ENCODE data around the gene AMZ1. TPM values are rescaled to one million over a fixed set of nuclear protein-coding genes. Genes with fewer than 3 reads are reported as not detected.
"Not testable (repeated sequence)": the region's sequence is repeated elsewhere in the genome, so short reads cannot be mapped to it uniquely, and the experiment has no call there.

Gene AMZ1
- polyA plus RNA-seq, 4 donors, result 0.10 to 0.31 (median 0.16) TPM

GRCh38 chr7:2737771-2738540 lies 50.0 kb downstream of the AMZ1 start:
- no peak for DNase-seq (ENCODE audit: low read depth in 4 of 4, low spot score in 3 of 4)

- DNase-seq (ENCODE audit: low read depth in 4 of 4, low spot score in 3 of 4), result no peak
Measured at GRCh38 chr7:2738766-2739549, 51.0 kb downstream of the AMZ1 start.

- not testable (repeated sequence) for DNase-seq (ENCODE audit: low read depth in 4 of 4, low spot score in 3 of 4)
Measured at GRCh38 chr7:2743523-2744185, 55.7 kb downstream of the AMZ1 start.

- not testable (repeated sequence) for DNase-seq (ENCODE audit: low read depth in 4 of 4, low spot score in 3 of 4)
Measured at GRCh38 chr7:2748684-2749083, 60.7 kb downstream of the AMZ1 start.

GRCh38 chr7:2750004-2750407 lies 62.0 kb downstream of the AMZ1 start:
- DNase-seq (ENCODE audit: low read depth in 4 of 4, low spot score in 3 of 4), result no peak

- DNase-seq (ENCODE audit: low read depth in 4 of 4, low spot score in 3 of 4), result no peak
Measured at GRCh38 chr7:2751086-2751485, 63.1 kb downstream of the AMZ1 start.

GRCh38 chr7:2753148-2753547 lies 65.1 kb downstream of the AMZ1 start:
- DNase-seq (ENCODE audit: low read depth in 4 of 4, low spot score in 3 of 4), result no peak

GRCh38 chr7:2754086-2754485 lies 66.1 kb downstream of the AMZ1 start:
- DNase-seq (ENCODE audit: low read depth in 4 of 4, low spot score in 3 of 4), result no peak

- DNase-seq (ENCODE audit: low read depth in 4 of 4, low spot score in 3 of 4), result no peak
Measured at GRCh38 chr7:2754912-2755311, 66.9 kb downstream of the AMZ1 start.

- no peak for DNase-seq (ENCODE audit: low read depth in 4 of 4, low spot score in 3 of 4)
Measured at GRCh38 chr7:2755531-2755930, 67.5 kb downstream of the AMZ1 start.

GRCh38 chr7:2757361-2757903 lies 69.4 kb downstream of the AMZ1 start:
- DNase-seq (ENCODE audit: low read depth in 4 of 4, low spot score in 3 of 4), result no peak

GRCh38 chr7:2757904-2758672 lies 70.1 kb downstream of the AMZ1 start:
- no peak for DNase-seq (ENCODE audit: low read depth in 4 of 4, low spot score in 3 of 4)

GRCh38 chr7:2758673-2759616 lies 70.9 kb downstream of the AMZ1 start:
- DNase-seq (ENCODE audit: low read depth in 4 of 4, low spot score in 3 of 4), result no peak

GRCh38 chr7:2759736-2760097 lies 71.7 kb downstream of the AMZ1 start:
- DNase-seq (ENCODE audit: low read depth in 4 of 4, low spot score in 3 of 4), result no peak

- DNase-seq (ENCODE audit: low read depth in 4 of 4, low spot score in 3 of 4), result no peak
Measured at GRCh38 chr7:2760098-2760889, 72.3 kb downstream of the AMZ1 start.

- no peak for DNase-seq (ENCODE audit: low read depth in 4 of 4, low spot score in 3 of 4)
Measured at GRCh38 chr7:2761131-2761624, 73.2 kb downstream of the AMZ1 start.

GRCh38 chr7:2761801-2762497 lies 73.9 kb downstream of the AMZ1 start:
- no peak for DNase-seq (ENCODE audit: low read depth in 4 of 4, low spot score in 3 of 4)

GRCh38 chr7:2763597-2763996 lies 75.6 kb downstream of the AMZ1 start:
- DNase-seq (ENCODE audit: low read depth in 4 of 4, low spot score in 3 of 4), result no peak
